ENCODE measurements around the gene SLC22A17.

Gene SLC22A17

DNA sequence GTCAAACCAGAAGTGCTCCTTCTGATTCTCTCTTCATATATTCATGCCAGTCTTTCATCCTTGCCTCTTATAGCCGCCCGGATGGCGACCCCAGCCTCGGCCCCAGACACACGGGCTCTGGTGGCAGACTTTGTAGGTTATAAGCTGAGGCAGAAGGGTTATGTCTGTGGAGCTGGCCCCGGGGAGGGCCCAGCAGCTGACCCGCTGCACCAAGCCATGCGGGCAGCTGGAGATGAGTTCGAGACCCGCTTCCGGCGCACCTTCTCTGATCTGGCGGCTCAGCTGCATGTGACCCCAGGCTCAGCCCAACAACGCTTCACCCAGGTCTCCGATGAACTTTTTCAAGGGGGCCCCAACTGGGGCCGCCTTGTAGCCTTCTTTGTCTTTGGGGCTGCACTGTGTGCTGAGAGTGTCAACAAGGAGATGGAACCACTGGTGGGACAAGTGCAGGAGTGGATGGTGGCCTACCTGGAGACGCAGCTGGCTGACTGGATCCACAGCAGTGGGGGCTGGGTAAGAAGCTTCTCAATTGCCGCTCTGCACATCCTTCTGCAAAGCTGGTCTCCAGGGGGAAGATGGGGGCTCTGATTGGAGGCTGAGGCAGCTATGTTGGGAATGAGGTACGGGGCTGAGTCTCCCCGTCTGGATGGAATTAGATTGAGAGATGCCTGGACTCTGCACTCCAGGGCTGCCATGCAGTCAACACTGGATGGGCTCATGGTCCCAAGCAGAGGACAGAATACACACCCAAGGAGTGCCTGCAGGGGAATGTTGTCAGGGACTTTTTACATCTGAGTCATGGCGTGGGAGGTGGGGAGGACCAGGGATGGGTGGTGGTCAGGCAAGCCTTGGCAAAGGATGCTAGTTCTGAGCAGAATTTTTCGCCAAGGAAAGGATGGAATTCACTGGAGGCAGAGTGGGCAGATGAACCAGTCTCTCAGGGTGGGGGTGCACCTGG, 44.7 kb downstream of the SLC22A17 start:
- no peak for DNase-seq (ENCODE audit: low spot score)

DNA sequence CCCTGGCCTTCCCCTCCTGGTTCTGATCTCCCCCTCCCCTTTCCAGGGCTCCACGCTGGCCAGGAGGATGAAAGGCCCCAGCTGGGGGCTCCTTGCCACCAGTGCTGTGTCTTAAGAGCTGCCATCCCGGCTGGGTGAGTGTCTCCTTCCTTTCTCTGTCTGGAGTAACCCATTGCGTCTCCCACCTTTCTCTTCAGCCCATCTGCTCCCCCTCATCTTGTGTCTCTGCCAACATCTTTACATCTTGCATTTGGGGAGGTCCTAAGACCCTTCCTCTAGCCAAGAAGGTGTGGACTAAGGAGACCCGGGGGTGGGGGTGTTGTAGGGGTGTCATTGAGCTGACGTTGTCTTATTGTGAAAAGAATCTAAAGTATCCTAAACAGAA, 45.5 kb downstream of the SLC22A17 start:
- DNase-seq (ENCODE audit: low spot score): no peak

DNA sequence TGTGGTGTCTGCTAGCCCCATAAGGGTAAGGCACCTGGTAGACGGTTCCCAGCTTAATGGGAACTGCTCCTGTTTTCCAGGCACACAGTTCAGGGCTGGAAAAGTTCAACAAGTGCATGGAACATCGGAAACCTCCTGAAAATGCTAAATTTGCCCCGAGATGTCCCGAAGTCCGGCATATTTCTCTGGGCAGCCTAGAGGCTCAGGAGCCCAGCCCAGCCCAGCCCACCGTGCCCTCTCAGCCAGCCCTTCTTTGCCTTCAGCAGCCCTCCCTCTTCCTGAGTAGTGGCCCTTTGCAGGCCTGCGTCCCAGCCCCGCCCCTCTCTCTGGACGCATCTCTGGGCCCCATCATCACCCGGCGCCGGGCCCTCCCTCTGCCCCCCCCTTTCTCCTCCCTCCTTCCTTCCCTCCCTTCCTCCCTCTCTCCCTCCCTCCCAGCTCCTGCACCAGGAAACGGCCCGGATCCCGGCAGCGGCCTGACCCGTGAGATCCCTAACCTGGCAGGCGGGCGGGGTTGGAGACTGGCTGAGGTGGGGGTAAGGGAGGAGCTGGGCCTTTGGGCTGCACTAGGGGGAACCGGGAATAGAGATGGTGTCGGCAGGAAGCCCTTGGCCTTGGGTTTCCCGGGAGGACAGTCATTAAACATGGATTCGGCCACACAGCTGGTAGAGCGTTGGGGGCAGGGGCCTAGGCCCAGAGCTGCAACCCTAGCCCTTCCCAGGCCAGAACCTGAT, 46.1 kb downstream of the SLC22A17 start, which contains the start of gene BCL2L2:
BCL2L2 (plus strand) TSS at position 422 of the 734 bp plus-strand sequence. CDS start 935 bp downstream, outside the sequence.
- DNase-seq (ENCODE audit: low spot score): peak; percentile 44

DNA sequence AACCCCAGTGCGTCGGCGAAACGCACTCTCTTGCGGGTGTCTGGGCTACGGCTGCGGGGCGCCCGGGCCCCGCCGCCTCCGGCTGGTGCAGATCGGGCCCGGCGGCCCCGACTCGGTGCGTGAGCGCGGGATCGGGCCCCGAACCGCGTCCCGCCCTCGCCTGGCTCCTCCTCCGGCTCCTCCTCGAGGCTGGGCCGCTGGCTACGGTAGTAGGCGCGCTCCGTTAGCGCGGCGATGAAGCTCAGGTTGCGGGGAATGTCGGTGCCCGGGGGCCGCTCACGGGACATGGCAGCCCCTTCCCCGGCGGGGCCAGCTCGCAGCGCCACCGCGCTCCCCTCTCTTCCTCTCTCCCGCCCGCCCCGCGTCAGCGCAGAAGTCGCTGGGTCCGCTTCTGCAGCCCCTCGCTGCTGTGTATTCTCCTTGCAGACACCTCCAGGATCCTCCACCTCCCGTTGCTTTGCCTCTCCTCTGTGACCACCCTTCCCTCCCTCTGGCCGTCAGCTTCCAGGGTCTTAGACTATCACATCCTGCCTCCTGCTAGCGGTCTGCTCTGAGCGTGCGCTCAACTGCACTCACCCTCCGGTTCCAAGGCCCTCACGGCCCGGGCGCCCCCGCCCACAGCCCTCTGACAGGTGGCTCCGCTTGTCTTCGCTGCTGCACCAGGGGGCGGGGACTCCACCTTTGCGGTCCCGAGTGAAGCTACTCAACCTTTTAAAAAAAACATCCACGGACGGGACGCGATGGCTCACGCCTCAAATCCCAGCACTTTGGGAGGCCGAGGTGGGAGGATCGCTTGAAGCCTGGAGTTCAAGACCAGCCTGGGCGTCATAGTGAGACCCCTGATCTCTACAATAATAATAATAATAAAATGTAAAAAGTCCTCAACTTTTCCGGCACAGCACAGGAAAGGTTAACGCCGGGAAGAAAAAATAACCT, 50.1 kb downstream of the SLC22A17 start, which contains the start of gene PPP1R3E:
PPP1R3E (minus strand) TSS at position 570 of the 936 bp plus-strand sequence; CDS start at position 287, 283 bp downstream.
- DNase-seq (ENCODE audit: low spot score): peak; percentile 83

DNA sequence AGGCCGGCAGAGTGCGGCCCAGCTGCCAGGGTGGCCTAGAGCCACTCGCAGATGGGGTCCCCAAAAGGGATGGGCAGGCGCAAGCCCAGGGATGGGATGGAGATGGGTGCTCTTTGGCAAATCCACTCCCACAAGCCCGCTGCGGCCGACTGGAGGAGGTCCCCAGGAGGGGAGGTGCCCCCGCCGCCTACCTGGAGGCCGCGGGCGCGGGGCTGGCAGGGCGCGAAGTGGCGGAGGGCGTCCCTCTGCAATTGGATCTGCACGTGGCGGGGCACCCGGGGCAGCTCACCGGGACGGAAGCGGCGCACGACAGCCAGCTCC, 50.8 kb downstream of the SLC22A17 start:
- no peak for DNase-seq (ENCODE audit: low spot score)

DNA sequence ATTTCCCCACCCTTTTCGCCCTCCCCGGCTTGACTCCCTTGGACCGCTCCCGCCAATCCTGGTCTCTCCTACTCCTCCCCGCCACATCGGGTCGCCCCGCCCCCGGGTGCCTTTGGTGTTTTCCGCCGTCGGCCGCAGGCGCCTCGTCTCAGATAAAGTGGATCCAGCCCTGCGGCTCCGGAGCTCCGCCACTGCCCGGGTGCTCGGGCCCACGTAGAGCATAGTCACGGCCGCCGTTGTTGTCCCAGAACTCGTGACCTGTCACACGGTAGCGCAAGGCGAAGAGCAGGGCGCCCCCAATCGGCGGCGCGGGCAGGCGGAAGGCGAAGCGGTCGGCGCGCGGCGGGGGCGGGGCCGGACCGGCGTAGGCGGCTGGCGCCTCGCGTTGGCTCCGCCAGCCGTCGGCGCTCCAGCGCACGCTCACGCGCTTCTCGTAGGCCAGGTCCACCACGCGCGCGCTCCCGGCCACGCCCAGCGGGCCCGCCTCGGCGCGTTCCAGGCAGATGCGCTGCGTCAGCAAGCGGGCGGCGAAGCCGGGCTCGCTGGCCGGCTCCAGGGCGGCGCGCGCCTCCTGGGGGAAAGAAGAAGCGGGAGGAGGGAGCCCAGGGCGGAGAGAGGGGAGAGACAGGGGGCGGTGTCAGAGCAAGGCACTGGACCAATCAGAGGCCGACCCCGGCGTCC, 51.3 kb downstream of the SLC22A17 start:
- peak; percentile 97 for DNase-seq (ENCODE audit: low spot score)

DNA sequence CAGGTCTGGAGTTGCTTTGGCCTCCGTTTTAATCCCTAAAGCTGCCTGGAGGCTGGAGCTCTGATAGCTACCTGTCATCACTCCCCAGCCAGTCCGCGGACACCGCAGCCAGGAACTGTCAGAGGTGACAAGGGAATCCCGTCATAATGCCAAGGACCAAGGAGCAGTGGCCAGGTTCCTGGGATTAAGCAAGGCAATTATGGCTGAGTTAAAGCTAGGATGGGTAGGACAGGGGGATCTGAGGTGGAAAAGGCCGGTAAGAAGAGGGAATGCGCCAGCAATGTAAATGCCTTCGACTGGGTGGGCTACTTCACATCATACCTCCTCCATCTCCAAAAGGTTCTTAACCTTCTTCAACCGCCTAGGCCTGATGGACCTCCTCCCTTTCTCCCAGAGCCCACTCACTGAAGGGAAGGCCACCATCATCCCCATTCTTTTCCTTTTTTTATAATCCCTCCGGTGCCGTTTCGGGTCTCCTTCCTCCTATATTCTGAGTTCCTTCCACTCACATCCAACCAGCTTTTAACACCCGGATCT, 51.9 kb downstream of the SLC22A17 start:
- DNase-seq (ENCODE audit: low spot score): no peak

DNA sequence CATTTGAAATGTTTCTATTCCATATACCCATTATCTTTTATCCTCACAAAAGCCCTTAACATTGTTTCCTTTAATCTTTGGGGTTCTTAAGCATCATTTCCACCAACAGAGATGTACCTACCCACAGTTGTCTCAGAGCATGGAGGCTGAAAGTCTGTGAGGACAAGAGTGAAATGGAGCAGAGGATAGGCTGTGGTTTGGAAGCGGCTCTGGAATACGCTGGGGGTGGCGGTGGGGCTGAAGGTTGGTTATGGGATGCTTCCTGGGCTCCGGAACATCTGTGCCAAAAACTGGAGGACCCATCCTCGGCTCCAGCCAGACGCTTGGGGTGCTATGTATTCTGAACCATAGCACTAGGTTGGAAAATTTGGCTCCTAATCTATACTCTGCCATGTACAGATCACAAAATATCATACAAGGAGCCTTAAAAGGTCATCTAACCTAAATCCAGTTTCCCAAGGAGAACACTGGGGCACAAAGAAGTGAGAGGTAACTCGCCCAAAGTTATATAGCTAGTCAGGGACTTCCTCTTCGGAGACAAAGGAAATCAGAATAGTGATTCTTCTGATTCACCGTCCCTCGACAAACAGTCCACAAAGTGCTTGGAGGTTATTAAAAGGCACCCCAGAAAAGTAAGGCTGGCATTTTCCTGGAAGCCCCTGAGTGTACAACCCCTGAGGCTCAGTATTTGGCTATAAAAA, 52.6 kb downstream of the SLC22A17 start:
- DNase-seq (ENCODE audit: low spot score): no peak

DNA sequence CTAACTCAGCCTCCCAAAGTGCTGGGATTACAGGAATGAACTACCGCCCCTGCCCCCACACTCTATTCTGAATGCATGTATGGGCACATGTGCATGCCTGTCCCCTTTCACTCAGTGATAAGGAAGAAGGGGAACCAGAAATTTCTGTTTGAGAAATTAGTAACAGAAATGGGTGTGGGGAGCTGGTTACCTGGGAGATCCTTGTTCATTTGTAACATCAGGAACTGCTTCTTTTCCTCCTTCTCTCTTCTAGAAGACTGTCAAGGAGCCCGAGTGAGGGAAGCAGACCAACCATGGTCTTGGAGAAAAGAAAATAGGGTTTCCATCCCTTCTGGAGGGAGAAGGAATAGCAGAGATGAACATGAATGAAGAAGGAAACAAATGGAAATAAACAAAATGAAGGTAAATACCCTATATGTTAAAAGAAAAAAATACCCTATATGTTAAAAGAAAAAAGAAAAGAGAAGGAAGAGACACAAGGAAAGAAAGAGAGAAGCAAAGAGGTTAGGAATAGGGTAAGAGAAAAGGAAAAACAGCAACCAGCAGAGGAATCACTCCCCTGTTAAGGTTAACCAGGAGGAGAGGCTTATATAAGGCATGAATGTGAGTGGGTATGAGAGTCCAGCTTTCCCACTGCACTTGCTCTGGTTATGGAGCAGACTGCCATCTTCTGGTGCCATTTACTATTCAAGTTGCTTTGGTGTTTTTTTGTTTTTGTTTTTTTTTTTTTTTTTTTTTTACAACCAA, 53.3 kb downstream of the SLC22A17 start:
- DNase-seq (ENCODE audit: low spot score): no peak

DNA sequence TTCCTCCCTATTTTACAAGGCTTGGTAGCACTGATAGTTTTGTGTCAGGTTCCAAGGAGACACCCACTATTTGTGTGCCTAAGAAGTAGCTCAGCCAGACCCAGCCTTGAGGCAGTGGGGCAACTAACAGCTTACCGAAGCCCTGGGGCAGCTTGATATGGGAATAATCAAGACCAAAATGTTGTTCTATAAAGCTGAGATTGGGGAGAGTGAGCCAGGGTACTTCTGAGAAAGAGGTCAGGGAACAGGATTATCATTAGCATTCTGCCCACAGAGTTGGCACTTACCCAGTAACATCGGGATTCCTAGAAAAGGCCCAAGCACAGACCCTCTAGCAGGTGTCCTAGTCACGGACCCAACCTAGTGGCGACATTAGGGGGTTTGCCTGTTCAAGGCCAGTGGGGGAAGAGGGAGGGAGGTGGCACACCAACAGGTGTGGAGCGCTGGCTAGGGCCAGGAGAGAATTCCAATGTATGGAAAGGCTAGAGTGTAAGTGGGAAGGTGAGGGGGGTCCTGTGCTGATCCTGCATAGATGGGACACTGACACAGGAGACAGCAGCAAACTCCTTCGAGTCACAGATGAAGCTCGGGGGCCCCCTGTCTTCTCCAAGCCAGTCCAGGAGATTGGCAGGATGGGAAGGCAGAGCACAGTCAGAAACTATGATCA, 54.9 kb downstream of the SLC22A17 start:
- DNase-seq (ENCODE audit: low spot score): no peak

DNA sequence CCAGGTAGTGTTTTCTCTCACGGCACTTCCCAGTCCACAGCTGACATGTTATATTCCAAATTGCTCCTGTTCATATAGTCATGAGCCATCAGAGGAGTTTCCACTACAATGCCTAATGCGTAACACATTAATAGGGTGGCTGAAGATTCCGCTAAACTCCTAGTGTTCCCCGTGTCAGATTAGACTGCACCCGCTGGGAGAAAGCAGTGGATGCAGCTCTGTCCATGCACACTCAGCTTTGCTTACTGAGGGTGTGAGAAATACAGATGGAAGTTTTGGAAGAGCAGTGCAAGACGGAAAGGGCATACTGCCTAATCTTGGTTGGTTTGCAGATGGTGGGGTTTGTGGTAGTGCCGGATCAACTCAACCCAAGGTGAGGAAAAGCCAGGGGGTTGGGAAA, 55.6 kb downstream of the SLC22A17 start:
- DNase-seq (ENCODE audit: low spot score): no peak
